Measurements from ENCODE around the gene COL12A1.

- TF ChIP-seq CTCF (IDR thresholded peaks at IDR 0.05) (no peak), POLR2A (IDR thresholded peaks at IDR 0.05) (no peak)
These were observed 11.3 kb upstream of the COL12A1 start for GRCh38 chr6:75217193-75217592.
